GM19035 (cell line): Measurements from ENCODE around the gene NEFH.
"Not testable (repeated sequence)": the region's sequence is repeated elsewhere in the genome, so short reads cannot be mapped to it uniquely, and the experiment has no call there.

Experiments
- ATAC-seq: cut with Tn5 transposase; IDR thresholded peaks from one replicate; pipeline ENCODE4 v1.9.1; 2021; ENCODE audit not compliant: unreplicated experiment

Gene NEFH

GRCh38 chr22:29479417-29480261 lies at the start of gene NEFH:
TSS of gene NEFH (plus strand) at chr22:29480218. CDS start at chr22:29480263, 45 bp downstream.
- ATAC-seq = no peak

- no peak for ATAC-seq
Measured at GRCh38 chr22:29431986-29432385, 48.0 kb upstream of the NEFH start.

GRCh38 chr22:29433856-29434255 lies 46.2 kb upstream of the NEFH start:
- ATAC-seq = no peak

- ATAC-seq = no peak
Measured at GRCh38 chr22:29434288-29434687, 45.7 kb upstream of the NEFH start.

GRCh38 chr22:29435236-29436136 lies 44.5 kb upstream of the NEFH start:
- ATAC-seq = no peak

GRCh38 chr22:29438283-29438682 lies 41.7 kb upstream of the NEFH start, which contains the start of gene RFPL1:
TSS of gene RFPL1 (plus strand) at chr22:29438583.
- not testable (repeated sequence) for ATAC-seq

GRCh38 chr22:29442976-29443375 lies 37.0 kb upstream of the NEFH start:
- ATAC-seq = no peak

GRCh38 chr22:29443452-29443851 lies 36.6 kb upstream of the NEFH start:
- ATAC-seq = no peak

- no peak for ATAC-seq
Measured at GRCh38 chr22:29443861-29444792, 35.9 kb upstream of the NEFH start.

- ATAC-seq = no peak
Measured at GRCh38 chr22:29445508-29445907, 34.5 kb upstream of the NEFH start.

GRCh38 chr22:29447906-29448305 lies 32.1 kb upstream of the NEFH start:
- ATAC-seq = no peak

GRCh38 chr22:29449296-29449875 lies 30.6 kb upstream of the NEFH start:
- ATAC-seq = no peak

GRCh38 chr22:29450222-29450621 lies 29.8 kb upstream of the NEFH start:
- ATAC-seq = no peak

- no peak for ATAC-seq
Measured at GRCh38 chr22:29451863-29452262, 28.2 kb upstream of the NEFH start.

GRCh38 chr22:29454276-29454675 lies 25.7 kb upstream of the NEFH start:
- ATAC-seq = no peak

- no peak for ATAC-seq
Measured at GRCh38 chr22:29456211-29456671, 23.8 kb upstream of the NEFH start.

GRCh38 chr22:29457730-29458129 lies 22.3 kb upstream of the NEFH start:
- no peak for ATAC-seq

- ATAC-seq = no peak
Measured at GRCh38 chr22:29458551-29458950, 21.5 kb upstream of the NEFH start.

- no peak for ATAC-seq
Measured at GRCh38 chr22:29459773-29460172, 20.2 kb upstream of the NEFH start.

GRCh38 chr22:29461263-29461662 lies 18.8 kb upstream of the NEFH start:
- ATAC-seq = no peak
